IgD-negative memory B cell (primary cell): ENCODE data around the gene IRX6. TPM values are rescaled to one million over a fixed set of nuclear protein-coding genes. Genes with fewer than 3 reads are reported as not detected.

Experiments used
- H3K27ac Mint-ChIP-seq, 3 donors: one replicate each; pipeline ENCODE4 v1.8.0; 2020 to 2022; ENCODE audit warnings: mild to moderate bottlenecking in 3 of 3, mixed read lengths in 3 of 3, moderate library complexity in 1 of 3
- H3K27me3 Mint-ChIP-seq: one replicate; pipeline ENCODE4 v1.8.0; 2021; ENCODE audit warnings: mixed read lengths
- H3K36me3 Mint-ChIP-seq: one replicate; pipeline ENCODE4 v1.8.0; 2020; ENCODE audit warnings: mild to moderate bottlenecking, mixed read lengths
- H3K4me1 Mint-ChIP-seq, 3 donors: one replicate each; pipeline ENCODE4 v1.8.0; 2020 to 2022; ENCODE audit warnings: mixed read lengths in 3 of 3, mild to moderate bottlenecking in 1 of 3
- H3K4me3 Mint-ChIP-seq, 4 donors: one replicate each; pipeline ENCODE4 v1.8.0; 2020 to 2022; ENCODE audit warnings: mild to moderate bottlenecking in 4 of 4, mixed read lengths in 4 of 4, moderate library complexity in 3 of 4
- H3K9me3 Mint-ChIP-seq, 3 donors: one replicate each; pipeline ENCODE4 v1.8.0; 2020 to 2021; ENCODE audit warnings: mixed read lengths in 3 of 3, mild to moderate bottlenecking in 1 of 3
- polyA plus RNA-seq: library from polyadenylated mRNA; unstranded; fragments of 300-500 nt; fragmentation: Illumina TruSeq; gene quantifications from one replicate; pipeline ENCODE4 v1.2.3, GENCODE V29; 2021

IRX6 gene
- polyA plus RNA-seq, 1 donor from 2014 or later, result not detected

DNA sequence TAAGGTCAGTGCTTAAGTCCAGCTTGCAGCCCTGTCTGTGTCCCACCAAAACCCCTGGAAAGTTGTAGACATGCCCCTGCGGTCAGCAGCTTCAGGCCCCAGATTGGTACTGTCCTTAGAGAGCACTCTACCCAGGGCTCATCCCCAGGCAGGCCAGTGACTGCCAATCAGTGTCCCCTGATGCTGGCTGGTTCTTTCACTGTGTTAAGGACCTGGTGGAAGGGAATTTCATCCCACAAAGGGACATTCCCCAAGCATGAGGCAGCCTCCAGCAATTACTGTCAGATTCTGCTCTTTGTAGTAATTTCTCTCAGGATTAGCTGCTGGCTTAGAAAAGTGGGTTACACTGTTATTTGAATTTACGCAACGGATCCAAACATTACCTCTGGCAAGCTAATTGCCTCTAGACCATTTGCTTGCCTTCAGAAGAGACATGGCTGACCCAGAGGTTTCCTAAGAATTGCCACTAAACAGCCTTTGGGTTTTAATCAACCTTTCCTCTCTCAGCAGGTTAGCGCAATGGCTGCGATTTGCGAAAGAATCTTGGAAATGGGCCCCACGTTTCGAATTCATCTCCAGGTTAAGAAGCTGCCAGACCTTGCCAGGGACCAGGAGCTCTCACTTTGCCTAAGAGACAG lies 5.9 kb downstream of the IRX6 start:
- H3K9me3 Mint-ChIP-seq, result no peaks in the 10 kb centered on the region
- H3K36me3 Mint-ChIP-seq, result peaks cover 2% of the 10 kb centered on the region
- H3K4me1 Mint-ChIP-seq, result peaks cover 6 to 18% (median 13%) of the 10 kb centered on the region in 3 donors
- peak overlapping the region in 1 of 4 donors; percentile 65 for H3K4me3 Mint-ChIP-seq
- peaks cover 48% of the 10 kb centered on the region for H3K27me3 Mint-ChIP-seq
- H3K27ac Mint-ChIP-seq, result no peak overlapping the region

GRCh38 chr16:55330781-55331647 lies 7.0 kb downstream of the IRX6 start:
- H3K27ac Mint-ChIP-seq, result no peak overlapping the region
- H3K4me3 Mint-ChIP-seq, result peak overlapping the region in 3 of 4 donors; percentile 38 to 78 (median 43)
- H3K4me1 Mint-ChIP-seq, result peaks cover 4 to 14% (median 11%) of the 10 kb centered on the region in 3 donors

GRCh38 chr16:55331648-55332185 lies 7.7 kb downstream of the IRX6 start:
- Mint-ChIP-seq H3K36me3 (peaks cover 2% of the 10 kb centered on the region), H3K9me3 (no peaks in the 10 kb centered on the region), H3K4me1 (peaks cover 4 to 14% (median 11%) of the 10 kb centered on the region in 3 donors), H3K4me3 (peak overlapping the region in 3 of 4 donors; percentile 43 to 68 (median 60)), H3K27ac (no peak overlapping the region), H3K27me3 (peaks cover 37% of the 10 kb centered on the region)

More at GRCh38 chr16:55330781-55331647, 7.0 kb downstream of the IRX6 start:
- Mint-ChIP-seq H3K27me3 (peaks cover 41% of the 10 kb centered on the region), H3K9me3 (no peaks in the 10 kb centered on the region), H3K36me3 (peaks cover 2% of the 10 kb centered on the region)

DNA sequence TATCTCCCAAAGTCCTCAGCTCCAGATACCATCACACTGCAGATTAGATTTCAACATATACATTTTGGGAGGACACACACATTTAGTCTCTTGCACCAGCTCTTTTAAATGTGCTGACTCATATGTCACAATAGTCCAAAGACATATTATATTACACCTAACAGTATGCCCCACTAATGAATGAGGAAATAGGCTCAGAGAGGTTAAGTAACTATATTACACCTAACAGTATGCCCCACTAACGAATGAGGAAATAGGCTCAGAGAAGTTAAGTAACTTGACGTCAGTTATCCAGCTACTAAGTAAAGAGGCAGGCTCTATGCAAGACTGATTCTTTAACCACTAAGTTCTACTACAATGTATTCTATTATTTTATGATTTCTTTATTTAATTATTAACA lies 9.7 kb downstream of the IRX6 start:
- Mint-ChIP-seq H3K27me3 (peaks cover 28% of the 10 kb centered on the region), H3K4me3 (no peak overlapping the region), H3K27ac (peak overlapping the region in 2 of 3 donors; percentile 1 to 68), H3K4me1 (peaks cover 4 to 14% (median 12%) of the 10 kb centered on the region in 3 donors), H3K36me3 (peaks cover 2% of the 10 kb centered on the region), H3K9me3 (no peaks in the 10 kb centered on the region)

DNA sequence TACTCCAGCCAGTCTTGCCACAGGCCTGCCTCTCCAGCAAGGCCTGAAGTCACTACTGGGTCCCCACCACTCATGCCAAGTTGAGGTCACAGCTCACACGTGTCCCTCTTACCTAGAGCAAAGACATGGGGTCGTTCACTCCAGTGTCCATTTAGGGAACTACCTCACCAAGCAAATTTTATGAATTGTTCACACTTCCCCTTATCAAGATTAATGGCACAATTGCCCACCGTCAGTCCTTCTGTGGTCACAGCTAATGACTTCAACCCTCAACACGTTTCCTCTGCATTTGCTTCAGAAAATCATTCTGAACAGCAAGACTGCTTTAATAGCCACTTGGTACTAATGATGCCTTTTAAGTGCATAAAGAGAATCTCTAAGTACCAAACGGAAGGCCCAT lies 14.6 kb downstream of the IRX6 start:
- peak overlapping the region in 1 of 4 donors; percentile 42 for H3K4me3 Mint-ChIP-seq
- H3K4me1 Mint-ChIP-seq, result peaks cover 16 to 26% (median 17%) of the 10 kb centered on the region in 3 donors
- no peaks in the 10 kb centered on the region for H3K9me3 Mint-ChIP-seq

GRCh38 chr16:55340445-55340844 lies 16.4 kb downstream of the IRX6 start:
- no peak overlapping the region for H3K27ac Mint-ChIP-seq
- peak overlapping the region in 2 of 4 donors; percentile 13 to 78 for H3K4me3 Mint-ChIP-seq
- H3K4me1 Mint-ChIP-seq, result peaks cover 13 to 20% (median 17%) of the 10 kb centered on the region in 3 donors
- H3K9me3 Mint-ChIP-seq, result no peaks in the 10 kb centered on the region
- H3K27me3 Mint-ChIP-seq, result no peaks in the 10 kb centered on the region
- no peaks in the 10 kb centered on the region for H3K36me3 Mint-ChIP-seq

More for the DNA sequence above, 14.6 kb downstream of the IRX6 start:
- no peaks in the 10 kb centered on the region for H3K36me3 Mint-ChIP-seq
- H3K27ac Mint-ChIP-seq, result no peak overlapping the region
- H3K27me3 Mint-ChIP-seq, result no peaks in the 10 kb centered on the region

GRCh38 chr16:55341681-55342080 lies 17.7 kb downstream of the IRX6 start:
- H3K4me1 Mint-ChIP-seq, result peaks cover 13 to 20% (median 17%) of the 10 kb centered on the region in 3 donors
- H3K27me3 Mint-ChIP-seq, result no peaks in the 10 kb centered on the region
- H3K36me3 Mint-ChIP-seq, result no peaks in the 10 kb centered on the region
- H3K4me3 Mint-ChIP-seq, result no peak overlapping the region
- H3K9me3 Mint-ChIP-seq, result no peaks in the 10 kb centered on the region
- no peak overlapping the region for H3K27ac Mint-ChIP-seq

GRCh38 chr16:55346475-55346874 lies 22.5 kb downstream of the IRX6 start:
- Mint-ChIP-seq H3K36me3 (no peaks in the 10 kb centered on the region), H3K9me3 (no peaks in the 10 kb centered on the region), H3K27ac (no peak overlapping the region), H3K4me1 (no peaks in the 10 kb centered on the region), H3K27me3 (peaks cover 3% of the 10 kb centered on the region), H3K4me3 (no peak overlapping the region)

DNA sequence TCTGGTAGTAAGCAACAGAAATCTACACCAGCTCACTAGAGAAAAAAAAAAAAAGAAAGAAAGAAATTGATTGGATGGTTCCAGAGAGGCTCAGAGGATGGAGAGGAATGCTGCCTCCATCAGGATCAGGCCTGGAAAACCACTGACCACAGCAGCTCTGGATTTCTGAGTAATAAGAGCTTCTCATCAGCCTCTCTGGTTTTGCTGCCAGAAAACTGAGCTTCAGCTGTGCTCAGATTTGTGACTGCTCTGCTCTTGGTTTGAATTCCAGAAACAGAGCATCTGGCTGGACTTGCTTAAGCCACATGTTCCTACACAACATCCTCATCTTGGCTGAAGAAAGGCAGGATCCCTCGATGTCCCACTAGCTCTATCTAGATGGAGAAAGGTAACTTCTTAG lies 25.9 kb downstream of the IRX6 start:
- Mint-ChIP-seq H3K27ac (no peak overlapping the region), H3K4me3 (no peak overlapping the region), H3K27me3 (peaks cover 3% of the 10 kb centered on the region), H3K36me3 (no peaks in the 10 kb centered on the region), H3K4me1 (no peaks in the 10 kb centered on the region), H3K9me3 (peaks cover 0 to 2% (median 0%) of the 10 kb centered on the region in 3 donors)

- H3K27ac Mint-ChIP-seq, result no peak overlapping the region
- peaks cover 0 to 1% (median 0%) of the 10 kb centered on the region in 3 donors for H3K4me1 Mint-ChIP-seq
- H3K4me3 Mint-ChIP-seq, result no peak overlapping the region
- H3K36me3 Mint-ChIP-seq, result no peaks in the 10 kb centered on the region
- H3K9me3 Mint-ChIP-seq, result peaks cover 0 to 2% (median 0%) of the 10 kb centered on the region in 3 donors
- peaks cover 3% of the 10 kb centered on the region for H3K27me3 Mint-ChIP-seq
Observed at GRCh38 chr16:55350984-55351383, 27.0 kb downstream of the IRX6 start.

GRCh38 chr16:55351936-55352335 lies 27.9 kb downstream of the IRX6 start:
- no peaks in the 10 kb centered on the region for H3K36me3 Mint-ChIP-seq
- peaks cover 0 to 2% (median 0%) of the 10 kb centered on the region in 3 donors for H3K9me3 Mint-ChIP-seq
- H3K27ac Mint-ChIP-seq, result no peak overlapping the region
- H3K4me3 Mint-ChIP-seq, result no peak overlapping the region
- H3K27me3 Mint-ChIP-seq, result peaks cover 3% of the 10 kb centered on the region
- H3K4me1 Mint-ChIP-seq, result peaks cover 0 to 1% (median 0%) of the 10 kb centered on the region in 3 donors

DNA sequence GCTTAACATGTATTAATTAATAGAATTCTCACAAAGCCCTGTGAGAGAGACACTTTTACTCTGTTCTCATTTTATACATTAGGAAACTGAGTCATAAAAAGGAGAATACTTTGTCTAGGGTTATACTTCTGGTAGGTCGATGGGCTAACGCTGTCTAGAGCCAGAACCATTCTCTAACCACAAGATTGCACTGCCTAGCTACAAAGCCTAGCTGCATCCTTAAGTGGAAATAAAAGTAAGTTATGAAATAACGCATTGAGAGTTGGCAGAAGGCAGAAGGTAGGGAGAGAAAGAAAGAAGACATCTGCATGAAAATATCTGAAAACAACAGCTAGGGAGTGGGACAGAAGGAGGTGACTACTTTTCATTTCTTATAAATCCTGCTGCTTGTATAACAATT lies 33.2 kb downstream of the IRX6 start:
- Mint-ChIP-seq H3K9me3 (peaks cover 0 to 5% (median 2%) of the 10 kb centered on the region in 3 donors), H3K27ac (no peak overlapping the region), H3K4me1 (peaks cover 0 to 1% (median 0%) of the 10 kb centered on the region in 3 donors), H3K36me3 (no peaks in the 10 kb centered on the region), H3K4me3 (no peak overlapping the region), H3K27me3 (no peaks in the 10 kb centered on the region)

DNA sequence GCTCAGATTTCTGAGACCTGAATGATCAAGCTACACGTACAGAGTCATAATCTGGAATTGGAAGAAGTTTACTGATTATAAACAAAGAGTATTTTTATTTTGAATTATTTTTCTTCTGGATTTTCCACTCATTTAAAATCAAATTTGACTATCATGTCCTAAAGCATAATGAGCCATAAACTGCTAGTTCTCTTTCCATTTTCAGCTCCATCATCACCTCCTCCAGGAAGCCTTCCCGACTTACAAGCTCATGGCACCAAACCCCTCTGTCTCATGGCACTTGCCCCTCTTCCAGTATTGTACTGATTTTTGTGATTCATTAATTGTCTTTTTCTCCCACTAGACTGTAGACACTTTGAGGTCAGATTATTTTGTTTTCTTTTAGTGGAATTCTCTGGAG lies 35.9 kb downstream of the IRX6 start:
- Mint-ChIP-seq H3K27me3 (peaks cover 2% of the 10 kb centered on the region), H3K4me1 (peaks cover 0 to 1% (median 0%) of the 10 kb centered on the region in 3 donors), H3K4me3 (no peak overlapping the region), H3K9me3 (peaks cover 0 to 5% (median 0%) of the 10 kb centered on the region in 3 donors), H3K36me3 (no peaks in the 10 kb centered on the region), H3K27ac (no peak overlapping the region)

DNA sequence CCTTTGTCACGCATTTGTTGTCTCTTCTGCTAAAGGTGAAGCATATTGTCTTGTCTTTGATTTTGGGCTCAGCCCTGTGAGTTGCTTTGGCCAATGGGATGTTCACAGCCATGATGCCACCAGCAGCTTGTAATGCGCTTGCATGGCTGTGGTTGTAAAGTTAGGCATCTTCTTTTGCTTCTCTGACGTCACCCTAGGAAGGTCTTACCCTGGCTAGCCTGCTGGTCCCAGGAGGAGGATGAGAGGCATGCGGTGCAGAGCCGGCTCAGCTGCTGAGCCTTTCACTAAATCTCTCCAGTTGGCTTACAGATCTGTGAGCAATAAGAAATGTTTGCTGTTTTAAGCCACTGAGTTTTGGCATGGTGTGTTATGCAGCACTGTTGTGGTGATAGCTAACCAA lies 40.8 kb downstream of the IRX6 start:
- Mint-ChIP-seq H3K27me3 (peaks cover 2% of the 10 kb centered on the region), H3K9me3 (no peaks in the 10 kb centered on the region), H3K4me3 (no peak overlapping the region)

DNA sequence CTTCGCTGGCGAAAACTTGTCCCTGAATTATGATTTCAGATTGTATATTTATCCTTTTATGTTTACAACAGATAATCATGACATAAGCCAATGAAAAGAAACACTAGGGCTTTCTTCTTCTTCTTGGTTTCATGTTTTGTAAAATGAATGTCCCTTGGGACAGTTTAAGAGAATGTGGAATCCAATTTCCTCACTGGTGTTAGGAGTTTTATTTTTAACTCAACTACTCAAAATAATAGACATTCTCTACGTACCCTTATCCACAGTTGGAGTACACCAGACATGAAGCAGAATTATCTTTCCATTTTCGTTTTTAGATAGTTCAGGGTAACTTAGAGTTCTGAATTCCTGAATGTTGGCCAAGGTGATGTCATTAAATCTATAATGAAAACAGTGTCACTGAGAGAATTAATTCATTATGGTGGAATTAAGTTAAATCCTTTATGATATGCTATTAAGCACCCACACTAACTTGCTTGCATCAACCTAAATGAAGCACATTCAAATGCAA lies 43.4 kb downstream of the IRX6 start:
- no peak overlapping the region for H3K27ac Mint-ChIP-seq
- no peaks in the 10 kb centered on the region for H3K9me3 Mint-ChIP-seq
- no peak overlapping the region for H3K4me3 Mint-ChIP-seq
- H3K27me3 Mint-ChIP-seq, result peaks cover 15% of the 10 kb centered on the region
- no peaks in the 10 kb centered on the region for H3K36me3 Mint-ChIP-seq
- peaks cover 4 to 11% (median 6%) of the 10 kb centered on the region in 3 donors for H3K4me1 Mint-ChIP-seq

More for the DNA sequence above, 40.8 kb downstream of the IRX6 start:
- Mint-ChIP-seq H3K4me1 (no peaks in the 10 kb centered on the region), H3K27ac (no peak overlapping the region), H3K36me3 (no peaks in the 10 kb centered on the region)
